WTC11 (cell line): ENCODE measurements around the gene GLRX.
"Not testable (repeated sequence)": the region's sequence is repeated elsewhere in the genome, so short reads cannot be mapped to it uniquely, and the experiment has no call there.

Experiments
- ARID4B ChIP-seq: sonication (generic); formaldehyde crosslinking; IDR thresholded peaks from 2 replicates; pipeline ENCODE4 v1.8.0; 2023; ENCODE audit warnings: missing genetic modification reagents, mild to moderate bottlenecking, borderline replicate concordance
- ATF2 ChIP-seq: sonication (generic); formaldehyde crosslinking; IDR thresholded peaks from 2 replicates; pipeline ENCODE4 v1.8.1; 2022; ENCODE audit warnings: low read depth, missing genetic modification reagents, borderline replicate concordance
- IRF2 ChIP-seq: sonication (generic); formaldehyde crosslinking; IDR thresholded peaks from 2 replicates; pipeline ENCODE4 v1.8.0; 2022; ENCODE audit warnings: low read depth, missing genetic modification reagents, borderline replicate concordance
- NR2C2 ChIP-seq: sonication (generic); formaldehyde crosslinking; IDR thresholded peaks from 2 replicates; pipeline ENCODE4 v1.8.0; 2022; ENCODE audit warnings: mild to moderate bottlenecking, missing genetic modification reagents
- STAT6 ChIP-seq: sonication (generic); formaldehyde crosslinking; conservative IDR thresholded peaks from 2 replicates; pipeline ENCODE4 v1.8.1; 2023; ENCODE audit warnings: mild to moderate bottlenecking, low read depth, missing genetic modification reagents, moderate library complexity
- ZNF263 ChIP-seq: sonication (generic); formaldehyde crosslinking; IDR thresholded peaks from 2 replicates; pipeline ENCODE4 v1.8.1; 2022; ENCODE audit warnings: low read depth, mild to moderate bottlenecking, moderate library complexity, missing genetic modification reagents
- TF ChIP-seq, protein P1 (sequence below): fragments of 200-600 bp; IDR thresholded peaks from 2 replicates; pipeline ENCODE4 v1.8.0; 2022; ENCODE audit warnings: antibody characterized with exemption
- TF ChIP-seq, protein P2 (sequence below): sonication (generic); formaldehyde crosslinking; IDR thresholded peaks from 2 replicates; pipeline ENCODE4 v1.8.1; 2022; ENCODE audit warnings: low read depth, mild to moderate bottlenecking, moderate library complexity, missing genetic modification reagents, borderline replicate concordance
- TF ChIP-seq, protein P3 (sequence below): sonication (generic); formaldehyde crosslinking; IDR thresholded peaks from 2 replicates; pipeline ENCODE4 v1.8.0; 2022; ENCODE audit warnings: mild to moderate bottlenecking, missing genetic modification reagents
- TF ChIP-seq, protein P4 (sequence below): sonication (generic); formaldehyde crosslinking; IDR thresholded peaks from 2 replicates; pipeline ENCODE4 v1.8.0; 2022; ENCODE audit warnings: mild to moderate bottlenecking, missing genetic modification reagents
- TF ChIP-seq, protein P5 (sequence below): sonication (generic); formaldehyde crosslinking; IDR thresholded peaks from 2 replicates; pipeline ENCODE4 v1.8.1; 2023; ENCODE audit warnings: mild to moderate bottlenecking, missing genetic modification reagents, moderate library complexity

- not testable (repeated sequence) for TF ChIP-seq ATF2; ARID4B (CRISPR knock-in tag); NR2C2 (CRISPR knock-in tag); STAT6 (CRISPR knock-in tag); ZNF263 (CRISPR knock-in tag); IRF2 (CRISPR knock-in tag)
- TF ChIP-seq, protein P1, sequence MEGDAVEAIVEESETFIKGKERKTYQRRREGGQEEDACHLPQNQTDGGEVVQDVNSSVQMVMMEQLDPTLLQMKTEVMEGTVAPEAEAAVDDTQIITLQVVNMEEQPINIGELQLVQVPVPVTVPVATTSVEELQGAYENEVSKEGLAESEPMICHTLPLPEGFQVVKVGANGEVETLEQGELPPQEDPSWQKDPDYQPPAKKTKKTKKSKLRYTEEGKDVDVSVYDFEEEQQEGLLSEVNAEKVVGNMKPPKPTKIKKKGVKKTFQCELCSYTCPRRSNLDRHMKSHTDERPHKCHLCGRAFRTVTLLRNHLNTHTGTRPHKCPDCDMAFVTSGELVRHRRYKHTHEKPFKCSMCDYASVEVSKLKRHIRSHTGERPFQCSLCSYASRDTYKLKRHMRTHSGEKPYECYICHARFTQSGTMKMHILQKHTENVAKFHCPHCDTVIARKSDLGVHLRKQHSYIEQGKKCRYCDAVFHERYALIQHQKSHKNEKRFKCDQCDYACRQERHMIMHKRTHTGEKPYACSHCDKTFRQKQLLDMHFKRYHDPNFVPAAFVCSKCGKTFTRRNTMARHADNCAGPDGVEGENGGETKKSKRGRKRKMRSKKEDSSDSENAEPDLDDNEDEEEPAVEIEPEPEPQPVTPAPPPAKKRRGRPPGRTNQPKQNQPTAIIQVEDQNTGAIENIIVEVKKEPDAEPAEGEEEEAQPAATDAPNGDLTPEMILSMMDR: not testable (repeated sequence)
- TF ChIP-seq, protein P2, sequence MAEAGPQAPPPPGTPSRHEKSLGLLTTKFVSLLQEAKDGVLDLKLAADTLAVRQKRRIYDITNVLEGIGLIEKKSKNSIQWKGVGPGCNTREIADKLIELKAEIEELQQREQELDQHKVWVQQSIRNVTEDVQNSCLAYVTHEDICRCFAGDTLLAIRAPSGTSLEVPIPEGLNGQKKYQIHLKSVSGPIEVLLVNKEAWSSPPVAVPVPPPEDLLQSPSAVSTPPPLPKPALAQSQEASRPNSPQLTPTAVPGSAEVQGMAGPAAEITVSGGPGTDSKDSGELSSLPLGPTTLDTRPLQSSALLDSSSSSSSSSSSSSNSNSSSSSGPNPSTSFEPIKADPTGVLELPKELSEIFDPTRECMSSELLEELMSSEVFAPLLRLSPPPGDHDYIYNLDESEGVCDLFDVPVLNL (CRISPR knock-in tag): not testable (repeated sequence)
- TF ChIP-seq, protein P3, sequence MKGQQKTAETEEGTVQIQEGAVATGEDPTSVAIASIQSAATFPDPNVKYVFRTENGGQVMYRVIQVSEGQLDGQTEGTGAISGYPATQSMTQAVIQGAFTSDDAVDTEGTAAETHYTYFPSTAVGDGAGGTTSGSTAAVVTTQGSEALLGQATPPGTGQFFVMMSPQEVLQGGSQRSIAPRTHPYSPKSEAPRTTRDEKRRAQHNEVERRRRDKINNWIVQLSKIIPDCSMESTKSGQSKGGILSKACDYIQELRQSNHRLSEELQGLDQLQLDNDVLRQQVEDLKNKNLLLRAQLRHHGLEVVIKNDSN: not testable (repeated sequence)
- TF ChIP-seq, protein P4, sequence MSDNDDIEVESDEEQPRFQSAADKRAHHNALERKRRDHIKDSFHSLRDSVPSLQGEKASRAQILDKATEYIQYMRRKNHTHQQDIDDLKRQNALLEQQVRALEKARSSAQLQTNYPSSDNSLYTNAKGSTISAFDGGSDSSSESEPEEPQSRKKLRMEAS (CRISPR knock-in tag): not testable (repeated sequence)
- TF ChIP-seq, protein P5, sequence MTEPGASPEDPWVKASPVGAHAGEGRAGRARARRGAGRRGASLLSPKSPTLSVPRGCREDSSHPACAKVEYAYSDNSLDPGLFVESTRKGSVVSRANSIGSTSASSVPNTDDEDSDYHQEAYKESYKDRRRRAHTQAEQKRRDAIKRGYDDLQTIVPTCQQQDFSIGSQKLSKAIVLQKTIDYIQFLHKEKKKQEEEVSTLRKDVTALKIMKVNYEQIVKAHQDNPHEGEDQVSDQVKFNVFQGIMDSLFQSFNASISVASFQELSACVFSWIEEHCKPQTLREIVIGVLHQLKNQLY: not testable (repeated sequence)
Observed at GRCh38 chr5:95869173-95869855, 46.8 kb upstream of the GLRX start.
